Nephron (organoid): ENCODE results near the gene CHI3L2.

ENCODE experiments used
- H3K27ac Mint-ChIP-seq, 3 experiments: 2 replicates each; pipeline ENCODE4 v1.8.0; 2020; ENCODE audit warnings: mixed read lengths in 3 of 3, mild to moderate bottlenecking in 2 of 3, moderate library complexity in 1 of 3
- H3K27me3 Mint-ChIP-seq: 2 replicates; pipeline ENCODE4 v1.8.0; 2021; ENCODE audit warnings: low read depth, mild to moderate bottlenecking, moderate library complexity, mixed read lengths
- H3K36me3 Mint-ChIP-seq: 2 replicates; pipeline ENCODE4 v1.8.0; 2020; ENCODE audit warnings: low read depth, mixed read lengths
- H3K4me1 Mint-ChIP-seq: 2 replicates; pipeline ENCODE4 v1.8.0; 2020; ENCODE audit warnings: mixed read lengths
- H3K4me3 Mint-ChIP-seq, 3 experiments: 2 replicates each; pipeline ENCODE4 v1.8.0; 2020; ENCODE audit warnings: mild to moderate bottlenecking in 3 of 3, mixed read lengths in 3 of 3, moderate library complexity in 2 of 3
- H3K9me3 Mint-ChIP-seq: 2 replicates; pipeline ENCODE4 v1.8.0; 2020; ENCODE audit warnings: mixed read lengths
- CTCF ChIP-seq, 3 experiments: fragments of 200-600 bp; sonication (generic); IDR thresholded peaks; one replicate each; pipeline ENCODE4 v1.5.0; 2021; ENCODE audit warnings: antibody characterized with exemption in 3 of 3; ENCODE audit not compliant: unreplicated experiment in 3 of 3

CHI3L2 gene

GRCh38 chr1:111271464-111271801 is 43.9 kb downstream of the CHI3L2 start:
- H3K27ac Mint-ChIP-seq: no peak overlapping the region
- no peak overlapping the region for H3K4me3 Mint-ChIP-seq
- no peaks in the 10 kb centered on the region for H3K4me1 Mint-ChIP-seq
- H3K27me3 Mint-ChIP-seq: no peaks in the 10 kb centered on the region
- TF ChIP-seq CTCF (IDR thresholded peaks at IDR 0.05; ENCODE audit: unreplicated experiment in 3 of 3): no peak
- no peaks in the 10 kb centered on the region for H3K9me3 Mint-ChIP-seq
- no peaks in the 10 kb centered on the region for H3K36me3 Mint-ChIP-seq

GRCh38 chr1:111272081-111272480 is 44.6 kb downstream of the CHI3L2 start:
- Mint-ChIP-seq H3K4me1 (no peaks in the 10 kb centered on the region), H3K27me3 (no peaks in the 10 kb centered on the region), H3K36me3 (no peaks in the 10 kb centered on the region), H3K27ac (no peak overlapping the region), H3K4me3 (no peak overlapping the region), H3K9me3 (no peaks in the 10 kb centered on the region)
- no peak for TF ChIP-seq CTCF (IDR thresholded peaks at IDR 0.05; ENCODE audit: unreplicated experiment in 3 of 3)

- no peak for TF ChIP-seq CTCF (IDR thresholded peaks at IDR 0.05; ENCODE audit: unreplicated experiment in 3 of 3)
- Mint-ChIP-seq H3K27ac (no peak overlapping the region), H3K4me3 (no peak overlapping the region), H3K36me3 (no peaks in the 10 kb centered on the region), H3K27me3 (peaks cover 4% of the 10 kb centered on the region), H3K9me3 (no peaks in the 10 kb centered on the region), H3K4me1 (no peaks in the 10 kb centered on the region)
These were observed 47.1 kb downstream of the CHI3L2 start for GRCh38 chr1:111274653-111275052.

GRCh38 chr1:111275079-111275478 is 47.6 kb downstream of the CHI3L2 start:
- no peak for TF ChIP-seq CTCF (IDR thresholded peaks at IDR 0.05; ENCODE audit: unreplicated experiment in 3 of 3)
- peaks cover 4% of the 10 kb centered on the region for H3K27me3 Mint-ChIP-seq
- H3K27ac Mint-ChIP-seq: no peak overlapping the region
- H3K4me3 Mint-ChIP-seq: no peak overlapping the region
- H3K36me3 Mint-ChIP-seq: no peaks in the 10 kb centered on the region
- no peaks in the 10 kb centered on the region for H3K4me1 Mint-ChIP-seq
- H3K9me3 Mint-ChIP-seq: no peaks in the 10 kb centered on the region

GRCh38 chr1:111275780-111276433 is 48.4 kb downstream of the CHI3L2 start:
- Mint-ChIP-seq H3K27ac (no peak overlapping the region), H3K27me3 (peaks cover 4% of the 10 kb centered on the region), H3K9me3 (no peaks in the 10 kb centered on the region), H3K36me3 (no peaks in the 10 kb centered on the region), H3K4me3 (no peak overlapping the region), H3K4me1 (no peaks in the 10 kb centered on the region)
- TF ChIP-seq CTCF (IDR thresholded peaks at IDR 0.05; ENCODE audit: unreplicated experiment in 3 of 3): no peak

- Mint-ChIP-seq H3K4me1 (no peaks in the 10 kb centered on the region), H3K36me3 (no peaks in the 10 kb centered on the region), H3K9me3 (no peaks in the 10 kb centered on the region), H3K27me3 (peaks cover 4% of the 10 kb centered on the region), H3K27ac (no peak overlapping the region), H3K4me3 (no peak overlapping the region)
- no peak for TF ChIP-seq CTCF (IDR thresholded peaks at IDR 0.05; ENCODE audit: unreplicated experiment in 3 of 3)
These were observed 51.6 kb downstream of the CHI3L2 start for GRCh38 chr1:111279144-111279543.
